Large intestine (tissue), 3 donors: Measurements from ENCODE around the gene ZC3H13. TPM values are rescaled to one million over a fixed set of nuclear protein-coding genes. Genes with fewer than 3 reads are reported as not detected.

Source experiments
- DNase-seq, 2 donors: peaks; one replicate each; pipeline versions ENCODE4 v3.0.0 to v3.0.0-alpha.2; 2013
- H3K27ac ChIP-seq: one replicate; pipeline ENCODE4 v1.5.1; 2013; ENCODE audit warnings: low read length
- H3K27me3 ChIP-seq: 2 replicates; pipeline ENCODE4 v1.6.1; 2013; ENCODE audit warnings: low read length; ENCODE audit not compliant: control insufficient read depth, insufficient read depth
- H3K36me3 ChIP-seq: 2 replicates; pipeline ENCODE4 v1.6.1; 2013; ENCODE audit warnings: low read length; ENCODE audit not compliant: control insufficient read depth, insufficient read depth
- H3K4me1 ChIP-seq: one replicate; pipeline ENCODE4 v1.6.1; 2013; ENCODE audit warnings: low read length; ENCODE audit not compliant: control insufficient read depth, insufficient read depth
- H3K4me3 ChIP-seq: one replicate; pipeline ENCODE4 v1.5.1; 2013; ENCODE audit warnings: low read length
- H3K9me3 ChIP-seq: one replicate; pipeline ENCODE4 v1.6.1; 2013; ENCODE audit warnings: mild to moderate bottlenecking, low read depth, low read length, moderate library complexity; ENCODE audit not compliant: control insufficient read depth
- WGBS: methylation state at CpG from one replicate; pipeline ENCODE4 v1.1.5; 2013; ENCODE audit warnings: low lambda C conversion rate; ENCODE audit not compliant: insufficient coverage; 5-methylcytosine and 5-hydroxymethylcytosine counted together
- polyA plus RNA-seq: library from polyadenylated mRNA; unstranded; fragments of 120-200 nt; gene quantifications from one replicate; pipeline ENCODE4 v1.2.1, GENCODE V29; 2013

ZC3H13 gene
- polyA plus RNA-seq, 1 donor, result 36.4 TPM

- Histone ChIP-seq H3K9me3 (no peaks in the 10 kb centered on the region), H3K27me3 (no peaks in the 10 kb centered on the region), H3K36me3 (no peaks in the 10 kb centered on the region), H3K4me3 (no peak overlapping the region), H3K4me1 (no peaks in the 10 kb centered on the region), H3K27ac (no peak overlapping the region)
- 83% methylated on average over 1 of the region's 5 CpGs for WGBS
- no peak for DNase-seq
Measured at GRCh38 chr13:46062185-46062584, 9.6 kb upstream of the ZC3H13 start.

DNA sequence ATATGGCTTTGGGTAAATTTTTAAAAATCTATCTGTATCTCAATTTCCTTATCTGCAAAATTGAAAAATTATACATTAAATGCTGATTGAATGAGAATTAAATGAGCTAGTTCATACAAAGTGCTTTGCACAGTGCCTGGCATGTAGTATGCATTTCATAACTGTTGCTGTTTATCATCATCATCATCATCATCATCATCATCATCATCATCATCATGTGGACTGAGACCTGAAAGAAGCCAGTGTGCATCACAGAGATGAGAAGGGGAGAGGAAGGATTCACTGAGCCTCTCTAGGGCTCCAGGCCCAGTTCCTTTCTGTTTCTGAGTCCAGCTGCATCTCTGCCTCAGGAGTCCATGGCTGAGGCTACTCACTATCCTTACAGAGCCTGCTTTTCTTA is 6.9 kb upstream of the ZC3H13 start:
- Histone ChIP-seq H3K4me1 (no peaks in the 10 kb centered on the region), H3K9me3 (no peaks in the 10 kb centered on the region), H3K4me3 (no peak overlapping the region), H3K36me3 (no peaks in the 10 kb centered on the region), H3K27ac (no peak overlapping the region), H3K27me3 (no peaks in the 10 kb centered on the region)
- DNase-seq, result no peak

DNA sequence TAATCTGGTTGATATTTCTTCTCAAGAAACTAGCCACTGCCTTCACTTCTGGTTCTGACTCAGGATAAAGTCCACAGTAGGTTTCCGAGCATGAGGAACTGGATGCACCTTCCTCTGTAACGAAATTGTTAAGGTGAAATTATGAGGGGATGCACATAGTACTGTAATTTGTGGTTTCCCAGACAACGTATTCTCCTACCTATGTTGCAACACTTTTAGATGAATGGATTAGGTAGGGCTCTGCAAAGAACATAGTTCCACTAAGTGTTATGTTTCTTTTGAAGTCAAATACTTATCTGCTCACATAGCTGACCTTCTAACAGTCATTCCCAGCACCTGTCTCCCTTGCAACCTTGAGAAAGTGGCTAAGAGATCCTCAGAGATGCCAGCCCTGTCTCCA is 5.7 kb upstream of the ZC3H13 start:
- H3K4me3 ChIP-seq, result no peak overlapping the region
- DNase-seq, result no peak
- no peaks in the 10 kb centered on the region for H3K36me3 ChIP-seq
- peaks cover 3% of the 10 kb centered on the region for H3K27me3 ChIP-seq
- no peaks in the 10 kb centered on the region for H3K4me1 ChIP-seq
- H3K9me3 ChIP-seq, result no peaks in the 10 kb centered on the region
- WGBS, result no CpG with 5 or more reads among the region's 3 CpGs
- H3K27ac ChIP-seq, result no peak overlapping the region

- Histone ChIP-seq H3K4me3 (no peak overlapping the region), H3K36me3 (no peaks in the 10 kb centered on the region), H3K4me1 (no peaks in the 10 kb centered on the region), H3K9me3 (no peaks in the 10 kb centered on the region), H3K27me3 (peaks cover 3% of the 10 kb centered on the region), H3K27ac (no peak overlapping the region)
- WGBS, result no CpG with 5 or more reads among the region's 5 CpGs
- DNase-seq, result no peak
Measured at GRCh38 chr13:46057256-46058015, 4.9 kb upstream of the ZC3H13 start.

GRCh38 chr13:46053162-46054012 is 841 bp upstream of the ZC3H13 start:
- DNase-seq, result peak in 1 of 2 donors; percentile 17
- 14% methylated on average over 11 of the region's 18 CpGs for WGBS

GRCh38 chr13:46051968-46052318 is 603 bp downstream of the ZC3H13 start:
- peak overlapping the region; percentile 92 for H3K27ac ChIP-seq
- peak overlapping the region; percentile 94 for H3K4me3 ChIP-seq
- H3K36me3 ChIP-seq, result no peaks in the 10 kb centered on the region
- no CpG with 5 or more reads among the region's 7 CpGs for WGBS
- peaks cover 3% of the 10 kb centered on the region for H3K27me3 ChIP-seq
- no peaks in the 10 kb centered on the region for H3K9me3 ChIP-seq
- H3K4me1 ChIP-seq, result no peaks in the 10 kb centered on the region
- DNase-seq, result no peak

More at GRCh38 chr13:46053162-46054012, 841 bp upstream of the ZC3H13 start:
- H3K4me1 ChIP-seq, result no peaks in the 10 kb centered on the region
- no peaks in the 10 kb centered on the region for H3K9me3 ChIP-seq
- H3K27me3 ChIP-seq, result peaks cover 3% of the 10 kb centered on the region
- H3K4me3 ChIP-seq, result peak overlapping the region; percentile 94
- H3K36me3 ChIP-seq, result no peaks in the 10 kb centered on the region
- H3K27ac ChIP-seq, result peak overlapping the region; percentile 92

DNA sequence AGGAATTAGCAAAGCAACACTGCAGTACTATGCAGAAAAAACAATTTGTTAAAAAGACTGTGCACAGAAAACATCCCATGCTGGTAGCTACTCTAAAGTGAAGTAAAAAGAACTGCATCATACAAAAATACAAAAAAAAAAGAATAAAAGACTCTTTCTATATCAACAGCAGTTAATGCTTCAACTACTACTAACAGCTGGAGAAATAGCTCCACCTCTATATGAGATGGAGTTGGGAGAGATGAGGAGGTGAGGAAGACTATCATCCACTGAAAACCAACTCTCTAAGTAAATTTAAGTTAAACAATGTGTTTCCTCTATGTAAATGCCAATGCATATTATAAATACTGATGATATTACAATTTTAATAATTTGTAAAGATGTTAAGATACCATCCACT is 1.8 kb downstream of the ZC3H13 start:
- H3K9me3 ChIP-seq, result no peaks in the 10 kb centered on the region
- H3K27ac ChIP-seq, result no peak overlapping the region
- H3K4me1 ChIP-seq, result no peaks in the 10 kb centered on the region
- H3K4me3 ChIP-seq, result no peak overlapping the region
- H3K27me3 ChIP-seq, result peaks cover 3% of the 10 kb centered on the region
- DNase-seq, result no peak
- no peaks in the 10 kb centered on the region for H3K36me3 ChIP-seq

DNA sequence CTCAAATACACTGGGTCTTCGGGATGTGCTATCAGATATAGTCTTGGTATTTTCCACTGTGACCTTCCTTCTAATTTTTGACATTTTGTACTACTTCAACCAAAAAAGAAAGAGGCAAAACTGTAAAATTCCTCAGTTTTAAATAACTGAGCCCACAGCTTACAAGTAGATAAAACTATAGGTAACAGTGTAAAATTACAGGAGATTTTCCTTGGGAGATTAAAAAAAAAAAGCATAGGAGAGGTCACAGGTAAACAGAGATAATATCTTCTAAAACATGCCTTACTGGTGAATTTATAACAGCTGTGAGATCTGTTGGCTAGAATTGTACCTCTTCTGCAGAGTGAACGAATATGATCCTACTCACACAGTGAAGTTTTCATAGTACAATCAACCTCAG is 7.1 kb downstream of the ZC3H13 start:
- no peak overlapping the region for H3K27ac ChIP-seq
- WGBS, result no CpG with 5 or more reads among the region's 2 CpGs
- no peaks in the 10 kb centered on the region for H3K9me3 ChIP-seq
- peaks cover 7% of the 10 kb centered on the region for H3K36me3 ChIP-seq
- no peaks in the 10 kb centered on the region for H3K27me3 ChIP-seq
- H3K4me3 ChIP-seq, result no peak overlapping the region
- no peak for DNase-seq
- no peaks in the 10 kb centered on the region for H3K4me1 ChIP-seq

- H3K27me3 ChIP-seq, result no peaks in the 10 kb centered on the region
- DNase-seq, result no peak
- peaks cover 7% of the 10 kb centered on the region for H3K36me3 ChIP-seq
- no peaks in the 10 kb centered on the region for H3K9me3 ChIP-seq
- H3K27ac ChIP-seq, result no peak overlapping the region
- 96% methylated on average over 4 of the region's 5 CpGs for WGBS
- H3K4me3 ChIP-seq, result no peak overlapping the region
- no peaks in the 10 kb centered on the region for H3K4me1 ChIP-seq
Measured at GRCh38 chr13:46043647-46044046, 8.9 kb downstream of the ZC3H13 start.

DNA sequence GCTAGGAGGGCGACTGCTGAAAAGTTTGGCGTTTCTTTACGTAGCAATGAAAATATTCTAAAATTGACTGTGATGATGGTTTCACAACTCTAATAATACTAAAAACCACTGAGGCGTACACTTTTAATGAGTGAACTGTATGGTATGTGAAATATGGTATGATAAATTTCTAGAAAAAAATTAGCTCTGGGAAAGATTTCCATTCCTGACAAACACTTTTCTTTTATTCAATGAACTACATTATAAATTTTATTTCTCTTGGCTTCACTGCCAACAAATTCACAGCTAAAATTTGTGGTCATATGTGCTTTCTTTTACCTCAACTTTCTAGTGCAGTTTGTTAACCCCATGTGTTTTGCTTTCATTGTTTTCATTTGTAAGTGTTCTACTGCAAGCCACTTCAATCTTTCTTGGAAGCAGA is 11.1 kb downstream of the ZC3H13 start:
- no peaks in the 10 kb centered on the region for H3K9me3 ChIP-seq
- H3K4me1 ChIP-seq, result peaks cover 5% of the 10 kb centered on the region

More for the DNA sequence above, 11.1 kb downstream of the ZC3H13 start:
- Histone ChIP-seq H3K36me3 (peaks cover 7% of the 10 kb centered on the region), H3K27me3 (no peaks in the 10 kb centered on the region), H3K27ac (no peak overlapping the region), H3K4me3 (no peak overlapping the region)
- DNase-seq, result no peak
- 90% methylated on average over 3 of the region's 4 CpGs for WGBS
